GM12875 (cell line): ENCODE data around the gene CDK17.
A peak's percentile ranks its signal among the peaks of the same experiment; 100 is the strongest.
"Not testable (repeated sequence)": the region's sequence is repeated elsewhere in the genome, so short reads cannot be mapped to it uniquely, and the experiment has no call there.

Source experiments
- H3K4me3 ChIP-seq: one replicate; pipeline ENCODE4 v1.5.1; 2011; ENCODE audit warnings: low read depth, low read length, control low read depth
- TF ChIP-seq, protein P1 (sequence below): IDR thresholded peaks from 2 replicates; pipeline ENCODE4 v1.5.1; 2011; ENCODE audit warnings: low read depth, mild to moderate bottlenecking, control low read depth, inconsistent platforms, low read length, moderate library complexity, borderline replicate concordance; ENCODE audit not compliant: insufficient read depth

CDK17 gene

DNA sequence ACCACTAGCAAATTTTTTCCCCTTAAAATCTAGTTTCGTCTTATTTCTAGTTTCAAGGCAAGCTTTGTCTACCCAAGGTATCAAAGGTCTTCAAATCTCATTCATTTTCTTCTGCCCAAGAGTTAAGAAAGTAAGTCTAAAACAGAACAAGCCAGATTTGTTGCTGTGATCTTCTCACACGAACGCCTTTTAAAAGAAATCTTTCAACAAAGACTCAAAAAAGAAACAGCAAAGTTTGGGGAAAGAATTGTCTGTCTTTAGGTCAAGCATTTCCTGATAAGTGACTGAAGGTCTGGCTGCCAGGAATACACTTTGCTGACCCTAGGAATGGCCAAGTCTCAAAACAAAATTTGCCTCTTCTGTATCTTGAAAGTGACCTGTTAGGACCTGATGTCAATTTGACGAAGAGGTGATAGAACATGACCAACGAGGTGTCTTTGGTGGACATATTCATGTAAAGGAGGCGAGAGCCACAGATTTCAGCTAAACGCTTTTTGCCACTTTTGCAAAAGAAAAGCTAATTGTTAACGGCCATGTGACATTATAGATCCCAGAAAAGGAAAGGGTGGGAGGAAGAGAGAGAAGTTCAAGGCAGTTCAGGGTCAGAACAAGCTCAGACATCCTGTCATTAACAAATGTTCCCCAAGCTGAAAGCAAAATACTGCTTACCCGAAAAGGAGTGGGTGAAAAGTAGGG, 1.7 kb downstream of the CDK17 start:
- TF ChIP-seq, protein P1, sequence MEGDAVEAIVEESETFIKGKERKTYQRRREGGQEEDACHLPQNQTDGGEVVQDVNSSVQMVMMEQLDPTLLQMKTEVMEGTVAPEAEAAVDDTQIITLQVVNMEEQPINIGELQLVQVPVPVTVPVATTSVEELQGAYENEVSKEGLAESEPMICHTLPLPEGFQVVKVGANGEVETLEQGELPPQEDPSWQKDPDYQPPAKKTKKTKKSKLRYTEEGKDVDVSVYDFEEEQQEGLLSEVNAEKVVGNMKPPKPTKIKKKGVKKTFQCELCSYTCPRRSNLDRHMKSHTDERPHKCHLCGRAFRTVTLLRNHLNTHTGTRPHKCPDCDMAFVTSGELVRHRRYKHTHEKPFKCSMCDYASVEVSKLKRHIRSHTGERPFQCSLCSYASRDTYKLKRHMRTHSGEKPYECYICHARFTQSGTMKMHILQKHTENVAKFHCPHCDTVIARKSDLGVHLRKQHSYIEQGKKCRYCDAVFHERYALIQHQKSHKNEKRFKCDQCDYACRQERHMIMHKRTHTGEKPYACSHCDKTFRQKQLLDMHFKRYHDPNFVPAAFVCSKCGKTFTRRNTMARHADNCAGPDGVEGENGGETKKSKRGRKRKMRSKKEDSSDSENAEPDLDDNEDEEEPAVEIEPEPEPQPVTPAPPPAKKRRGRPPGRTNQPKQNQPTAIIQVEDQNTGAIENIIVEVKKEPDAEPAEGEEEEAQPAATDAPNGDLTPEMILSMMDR, result no peak
- peak overlapping the region; percentile 70 for H3K4me3 ChIP-seq

DNA sequence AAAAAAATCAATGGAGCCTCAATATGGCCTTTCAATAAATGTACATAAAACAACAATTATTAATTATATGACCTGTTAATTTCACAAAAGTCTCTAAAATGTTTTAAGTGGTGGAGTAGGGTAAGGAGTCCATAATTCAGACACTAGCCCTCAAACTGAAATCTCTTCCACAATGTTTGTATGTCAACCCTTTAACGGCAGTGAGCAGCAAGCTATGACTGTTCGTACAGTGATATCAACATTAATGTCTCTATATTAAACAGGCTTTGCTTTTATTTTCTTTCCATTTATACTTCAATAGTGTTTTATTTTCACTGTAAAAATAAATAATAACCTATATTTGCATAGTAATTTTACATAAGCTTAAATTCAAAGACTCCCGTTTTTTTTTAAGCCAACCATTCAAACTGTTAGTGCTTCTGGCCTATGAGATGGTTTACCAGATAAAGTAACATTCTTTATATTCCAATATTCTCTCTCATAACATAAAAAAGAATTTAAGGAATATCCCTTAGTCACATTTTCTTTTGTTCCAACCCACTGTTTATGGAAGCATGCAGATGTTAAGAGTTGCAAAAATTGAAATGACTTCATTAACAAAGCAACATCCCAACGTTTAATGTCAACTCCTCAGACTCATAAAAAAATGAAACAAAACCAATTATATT, 2.3 kb downstream of the CDK17 start:
- H3K4me3 ChIP-seq, result peak overlapping the region; percentile 70
- TF ChIP-seq, protein P1, result no peak

DNA sequence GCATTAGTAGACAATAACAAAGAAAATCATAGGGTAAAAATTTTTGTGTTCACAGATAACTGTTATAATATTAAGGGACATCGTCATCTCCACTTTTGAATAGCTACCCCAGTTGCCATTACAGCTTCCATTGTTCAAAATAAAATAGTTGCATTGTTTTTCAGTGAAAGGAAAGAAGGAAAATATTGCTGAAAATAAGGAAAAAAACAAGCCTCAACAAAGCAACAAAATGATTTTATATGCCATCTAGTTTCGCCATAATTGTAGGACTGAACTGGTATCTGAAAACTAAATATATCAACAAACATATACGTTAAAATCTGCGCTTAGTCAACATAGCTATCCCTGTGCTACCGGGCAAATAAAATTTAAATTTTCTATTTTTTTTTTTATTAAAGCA, 3.3 kb downstream of the CDK17 start:
- TF ChIP-seq, protein P1, result no peak
- H3K4me3 ChIP-seq, result no peak overlapping the region

DNA sequence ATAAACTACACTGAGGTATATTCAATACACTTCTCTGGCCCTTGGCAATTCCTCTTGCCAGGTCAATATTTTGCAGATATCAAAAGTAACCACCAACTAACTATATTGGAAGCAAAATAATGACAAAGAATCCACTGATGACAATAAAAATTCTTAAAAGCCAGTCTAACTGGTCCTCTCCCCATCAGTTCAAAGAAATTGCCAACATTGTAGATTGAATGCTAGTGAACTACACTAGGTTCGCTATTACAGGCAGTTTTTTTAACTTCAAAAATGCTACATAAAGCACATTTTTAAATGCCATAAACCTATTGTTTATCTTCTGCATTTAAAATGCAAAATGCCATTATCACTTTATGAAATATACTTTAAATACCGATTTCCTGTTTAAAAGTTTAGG, 4.0 kb downstream of the CDK17 start:
- TF ChIP-seq, protein P1, result no peak
- H3K4me3 ChIP-seq, result no peak overlapping the region

DNA sequence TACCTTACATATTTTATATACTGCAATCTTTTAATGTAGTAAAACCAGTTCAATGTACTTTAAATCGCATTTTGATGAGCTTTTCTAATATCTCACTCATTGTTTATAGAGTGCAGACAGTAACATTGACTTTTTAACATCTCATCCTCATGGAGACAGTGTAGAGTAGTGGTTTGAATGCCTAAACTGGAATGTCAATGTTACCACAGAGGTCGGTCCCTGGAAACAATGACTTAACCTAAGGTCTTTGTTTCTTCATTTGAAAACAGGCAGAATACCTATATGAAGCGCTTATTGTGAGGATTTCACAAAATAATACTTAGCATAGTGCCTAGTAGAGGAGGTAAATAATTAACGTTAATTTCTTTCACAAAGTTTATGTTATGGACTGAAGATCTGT, 5.0 kb downstream of the CDK17 start:
- TF ChIP-seq, protein P1, result no peak
- no peak overlapping the region for H3K4me3 ChIP-seq

DNA sequence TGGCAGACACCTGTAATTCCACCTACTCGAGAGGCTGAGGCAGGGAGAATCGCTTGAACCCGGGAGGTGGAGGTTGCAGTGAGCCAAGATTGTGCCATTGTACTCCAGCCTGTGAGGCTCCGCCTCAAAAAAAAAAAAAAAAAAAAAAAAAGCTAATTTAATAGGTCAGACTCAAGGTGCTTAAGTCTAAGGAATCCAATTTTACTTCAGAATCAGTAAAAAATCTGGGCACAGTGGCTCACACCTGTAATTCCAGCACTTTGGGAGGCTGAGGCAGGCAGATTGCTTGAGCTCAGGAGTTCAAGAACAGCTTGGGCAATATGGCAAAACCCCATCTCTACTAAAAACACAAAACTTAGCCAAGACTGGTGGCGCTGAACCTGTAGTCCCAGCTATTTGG, 7.0 kb downstream of the CDK17 start:
- H3K4me3 ChIP-seq, result not testable (repeated sequence)

DNA sequence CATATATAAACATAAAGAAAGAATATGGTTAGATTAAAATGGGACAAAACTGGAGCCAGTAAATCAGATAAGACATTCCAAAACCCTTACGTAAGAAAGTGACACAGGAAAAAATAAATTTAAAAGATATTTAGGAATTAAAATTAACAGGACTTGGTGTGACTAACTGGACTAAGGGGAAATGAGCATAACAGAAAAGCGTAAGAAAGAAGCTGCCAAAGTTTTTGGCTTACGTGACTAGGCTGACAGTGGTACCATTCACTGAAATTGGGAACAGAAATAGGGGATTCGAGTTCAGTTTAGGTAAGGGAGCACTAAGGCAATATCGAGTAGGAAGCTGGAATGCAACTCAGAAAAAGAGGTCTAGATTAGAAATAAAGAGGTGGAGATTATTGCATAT, 7.8 kb downstream of the CDK17 start:
- H3K4me3 ChIP-seq, result no peak overlapping the region
- TF ChIP-seq, protein P1, result no peak
